TTC549 (cell line): Measurements from ENCODE around the gene DLEC1.
"Not testable (repeated sequence)": the region's sequence is repeated elsewhere in the genome, so short reads cannot be mapped to it uniquely, and the experiment has no call there.

Experiments
- FAIRE-seq: peaks from 2 replicates; lab custom pipeline; 2012; peaks lifted over from hg19 to GRCh38; lab: Jason Lieb, UNC

Gene DLEC1

DNA sequence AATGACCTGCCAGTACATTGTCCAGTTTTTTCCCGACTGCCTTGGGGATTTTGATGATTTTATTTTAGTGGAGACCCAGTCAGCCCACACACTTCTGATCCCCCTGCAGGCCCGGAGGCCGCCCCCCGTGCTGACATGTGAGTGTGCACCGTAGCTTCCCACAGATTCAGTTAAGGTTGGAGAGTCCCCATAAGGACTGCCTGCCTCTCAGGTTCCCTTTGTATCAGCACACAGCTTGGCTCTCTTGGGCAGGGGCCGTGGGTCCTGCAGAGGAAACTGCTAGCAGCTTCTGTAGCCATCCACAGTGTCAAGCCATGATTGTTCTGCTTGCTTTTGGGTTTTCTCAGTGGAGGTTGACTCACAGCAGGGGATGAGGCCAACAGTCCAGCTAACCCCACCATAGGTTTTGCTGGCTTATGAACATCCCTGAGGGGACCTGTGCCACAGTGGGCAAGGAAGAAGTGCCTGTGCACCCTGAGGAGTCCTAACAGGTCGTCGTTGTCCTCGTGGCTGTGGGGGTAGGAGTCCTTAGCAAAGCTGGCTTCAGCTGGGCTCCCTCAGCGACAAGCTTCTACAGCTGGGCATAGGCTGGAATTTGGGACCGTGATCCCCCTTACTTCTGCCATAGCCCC lies 46.4 kb downstream of the DLEC1 start:
- no peak for FAIRE-seq

DNA sequence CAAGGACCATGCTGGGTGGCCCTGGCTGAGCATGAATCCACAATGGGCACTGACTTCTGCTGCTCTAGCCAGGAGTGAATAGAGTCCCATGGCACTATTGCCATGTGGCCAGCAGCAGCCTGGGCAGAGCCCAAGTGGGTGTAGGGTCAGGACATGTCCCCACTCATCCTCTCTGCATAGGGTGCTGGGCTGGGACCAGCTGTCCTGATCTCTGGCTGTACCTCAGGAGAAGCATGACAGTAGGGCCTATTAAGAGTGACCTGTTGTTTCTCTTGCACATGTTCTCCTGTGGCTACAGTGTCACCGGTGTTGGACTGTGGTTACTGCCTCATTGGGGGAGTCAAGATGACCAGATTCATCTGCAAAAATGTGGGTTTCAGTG lies 46.9 kb downstream of the DLEC1 start:
- FAIRE-seq = no peak

DNA sequence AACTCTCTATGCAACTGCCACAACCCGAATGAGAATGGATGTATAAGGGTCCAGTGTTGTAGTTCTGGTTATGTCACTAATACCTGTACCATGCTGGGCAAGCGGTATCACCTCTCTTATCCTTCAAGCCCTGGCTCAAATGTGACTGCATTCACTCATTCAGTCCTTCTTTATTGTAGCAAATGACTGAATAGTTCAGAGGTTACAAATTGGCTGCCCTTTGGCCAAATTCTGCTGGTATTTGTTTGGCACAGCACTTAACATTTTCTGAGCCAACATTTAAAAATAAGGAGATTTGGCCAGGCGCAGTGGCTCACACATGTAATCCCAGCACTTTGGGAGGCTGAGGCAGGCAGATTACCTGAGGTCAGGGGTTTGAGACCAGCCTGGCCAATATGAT lies 47.5 kb downstream of the DLEC1 start:
- no peak for FAIRE-seq

DNA sequence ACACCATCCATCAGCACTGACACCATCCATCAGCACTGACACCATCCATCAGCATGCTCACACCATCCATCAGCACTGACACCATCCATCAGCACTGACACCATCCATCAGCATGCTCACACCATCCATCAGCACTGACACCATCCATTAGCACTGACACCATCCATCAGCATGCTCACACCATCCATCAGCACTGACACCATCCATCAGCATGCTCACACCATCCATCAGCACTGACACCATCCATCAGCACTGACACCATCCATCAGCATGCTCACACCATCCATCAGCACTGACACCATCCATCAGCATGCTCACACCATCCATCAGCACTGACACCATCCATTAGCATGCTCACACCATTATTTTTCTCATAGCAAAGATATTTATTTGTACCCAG lies 48.3 kb downstream of the DLEC1 start:
- not testable (repeated sequence) for FAIRE-seq

DNA sequence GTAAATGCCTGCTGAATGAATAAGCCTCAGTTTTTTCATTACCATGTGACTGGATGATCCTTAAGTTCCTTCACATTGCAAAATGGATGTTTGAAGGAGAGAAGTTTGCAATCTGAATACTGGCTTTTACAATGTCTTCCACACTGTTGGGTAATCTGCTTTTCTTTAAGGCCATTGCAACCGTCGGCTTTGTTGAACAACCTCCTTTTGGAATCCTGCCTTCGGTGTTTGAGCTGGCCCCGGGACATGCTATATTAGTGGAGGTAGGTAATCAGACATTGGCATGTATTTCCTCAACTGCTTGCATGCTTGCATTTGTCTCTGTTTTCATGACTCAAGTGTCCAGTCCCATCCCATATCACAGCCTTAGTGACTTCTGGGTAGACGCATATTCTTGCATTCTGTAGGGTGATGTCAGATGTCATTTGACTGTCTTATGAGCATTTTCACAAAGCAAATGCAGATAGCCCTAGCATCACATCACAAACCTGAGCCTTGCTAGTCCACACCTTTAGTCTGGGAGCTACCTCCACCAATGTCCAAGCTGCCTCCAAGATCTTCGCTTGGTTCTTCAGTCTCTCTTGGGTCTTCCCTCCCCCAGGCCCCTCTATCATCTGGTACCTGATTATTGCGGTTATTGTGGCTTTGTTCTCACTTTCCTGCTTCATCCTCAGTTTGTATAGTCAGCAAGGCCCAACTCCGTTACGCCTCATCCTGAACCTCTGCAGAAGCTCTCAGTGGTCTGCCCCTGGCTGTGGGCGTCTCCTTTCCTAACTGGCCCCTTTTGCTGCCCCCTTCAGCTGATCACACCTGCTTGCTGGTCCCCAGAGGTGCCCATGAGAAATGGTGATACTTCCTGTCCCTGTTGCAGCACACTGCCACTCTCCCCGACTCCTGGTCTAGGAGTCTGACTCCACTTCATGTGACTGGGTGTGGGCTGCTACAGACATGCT lies 49.4 kb downstream of the DLEC1 start:
- no peak for FAIRE-seq

DNA sequence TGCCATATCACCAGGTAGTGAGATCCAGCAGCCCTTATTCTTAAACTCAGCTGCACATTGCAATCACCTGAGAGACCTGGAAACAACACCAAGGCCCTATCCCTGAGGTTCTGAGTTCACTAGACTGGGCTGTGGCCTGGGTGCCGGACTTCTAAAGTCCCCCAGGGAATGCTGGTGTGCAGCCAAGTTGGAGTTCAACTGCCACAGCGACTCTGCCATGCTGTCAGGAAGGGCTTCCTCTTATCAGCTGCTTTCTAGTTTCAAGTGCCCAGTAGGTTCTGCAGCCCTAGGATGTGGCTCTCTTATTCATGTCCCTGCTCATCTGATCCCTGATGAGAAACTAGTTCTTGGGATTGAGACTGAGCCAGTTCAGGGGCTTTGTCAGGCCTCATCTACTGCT lies 50.2 kb downstream of the DLEC1 start:
- no peak for FAIRE-seq

DNA sequence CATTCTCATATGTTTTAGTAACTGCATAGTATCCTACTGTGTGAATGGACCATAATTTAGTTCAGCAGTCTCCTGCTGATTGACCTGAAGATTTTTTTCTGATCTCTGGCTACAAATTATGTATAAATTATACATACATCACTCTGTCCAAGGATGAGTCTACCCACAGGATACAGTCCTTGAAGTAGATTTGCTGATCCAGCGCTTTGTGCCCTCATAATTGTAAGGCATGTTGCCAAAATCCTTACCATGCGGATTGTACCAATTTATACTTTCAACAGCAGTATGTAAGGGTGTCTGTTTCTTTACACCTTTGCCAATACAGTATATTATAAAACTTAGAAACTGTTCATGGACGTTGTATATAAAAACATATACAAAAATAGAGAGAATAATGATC lies 51.4 kb downstream of the DLEC1 start:
- no peak for FAIRE-seq

DNA sequence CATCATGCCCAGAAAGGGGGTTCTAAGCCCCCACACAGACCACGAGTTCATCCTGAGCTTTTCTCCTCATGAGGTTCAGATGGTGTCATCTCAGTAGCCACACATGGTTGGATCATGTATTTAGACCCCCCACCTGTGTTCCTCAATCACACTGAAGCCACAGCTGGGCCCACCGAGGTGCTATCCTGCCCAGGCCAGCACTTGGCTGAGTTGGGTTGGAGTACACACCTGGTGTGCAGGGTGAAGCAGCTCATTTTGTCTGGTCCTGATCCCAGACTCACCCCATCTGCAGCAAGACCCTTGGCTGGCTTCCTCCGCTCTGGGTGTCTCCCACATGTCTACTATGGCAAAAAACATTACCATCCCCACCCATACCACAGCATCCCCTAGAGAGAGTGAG lies 56.0 kb downstream of the DLEC1 start:
- no peak for FAIRE-seq

DNA sequence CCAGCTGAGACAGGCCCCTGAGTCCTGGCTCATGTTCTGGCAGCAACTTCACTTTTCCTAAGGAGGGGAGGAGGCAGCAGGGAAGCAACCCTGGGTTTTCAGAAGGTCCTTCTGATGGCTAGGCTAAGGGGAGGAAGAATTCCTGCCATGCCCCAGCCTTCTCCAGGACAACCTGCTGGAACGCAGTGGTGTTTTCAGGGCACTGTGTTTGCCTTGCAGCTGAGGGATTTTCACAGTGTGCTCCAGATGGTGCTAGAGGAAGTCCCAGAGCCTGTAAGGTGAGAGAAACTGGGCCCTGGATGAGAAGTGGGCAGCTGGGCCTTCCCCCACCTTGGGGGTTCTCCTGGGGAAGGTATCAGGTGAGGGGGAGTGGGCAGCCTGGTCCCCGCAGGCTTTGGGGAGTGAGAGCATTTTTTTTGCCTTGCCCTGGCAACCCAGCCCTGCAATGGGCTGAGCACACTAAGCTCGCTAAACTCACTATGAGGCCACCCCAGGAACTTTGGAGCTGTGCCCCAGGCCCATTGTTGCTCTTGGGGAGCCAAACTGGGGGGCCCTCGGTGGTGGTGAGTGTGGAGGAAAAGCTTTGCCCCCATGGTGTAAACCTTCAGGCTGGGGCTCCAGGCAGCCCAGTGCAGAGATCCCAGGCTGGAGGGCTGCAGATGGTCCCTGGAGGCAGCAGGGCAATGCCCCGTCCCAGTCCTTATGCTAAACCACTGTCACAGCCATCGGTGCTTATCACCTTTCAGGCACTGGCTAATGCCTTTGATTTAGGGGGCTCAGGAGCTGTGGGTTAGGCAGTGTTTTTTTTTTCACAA lies 56.9 kb downstream of the DLEC1 start:
- no peak for FAIRE-seq

DNA sequence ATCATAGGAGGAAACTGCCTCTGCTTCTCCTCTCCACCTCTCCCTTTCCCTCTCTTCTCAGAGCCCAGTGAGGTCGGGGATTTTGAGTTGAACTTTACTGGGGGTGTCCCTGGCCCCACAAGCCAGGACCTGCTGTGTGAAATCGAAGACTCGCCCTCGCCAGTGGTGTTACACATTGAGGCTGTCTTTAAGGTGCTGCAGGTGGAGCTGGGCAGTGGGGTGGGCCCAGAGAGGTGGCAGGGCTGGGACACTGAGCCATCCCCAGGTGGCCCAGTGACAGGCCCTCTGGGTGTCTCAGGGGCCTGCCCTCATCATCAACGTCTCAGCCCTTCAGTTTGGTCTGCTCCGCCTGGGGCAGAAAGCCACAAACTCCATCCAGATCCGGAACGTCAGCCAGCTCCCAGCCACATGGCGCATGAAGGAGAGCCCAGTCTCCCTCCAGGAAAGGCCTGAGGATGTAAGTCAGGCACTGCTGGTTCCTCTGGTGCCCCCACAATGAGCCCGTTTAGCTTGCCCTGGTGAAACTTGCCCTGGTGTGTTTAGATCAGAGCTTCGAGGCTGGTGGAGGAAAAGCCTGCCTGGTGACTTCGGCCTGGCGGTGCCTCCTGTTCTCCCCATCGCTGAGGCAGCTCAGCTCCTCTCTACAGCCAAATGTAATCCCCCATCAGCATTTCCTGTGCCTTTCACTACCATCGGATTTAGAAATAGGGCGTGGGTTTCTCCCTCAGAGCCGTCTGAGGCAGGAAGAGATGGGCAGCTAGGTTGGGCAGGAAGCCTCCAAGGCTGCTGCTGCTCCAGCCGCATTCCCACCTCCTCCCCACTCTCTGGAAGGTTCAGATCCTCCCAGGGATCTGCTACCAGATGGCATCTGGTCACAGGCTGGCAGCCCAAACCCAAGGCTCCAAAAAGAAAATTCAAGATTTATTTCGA lies 58.7 kb downstream of the DLEC1 start:
- FAIRE-seq = no peak

DNA sequence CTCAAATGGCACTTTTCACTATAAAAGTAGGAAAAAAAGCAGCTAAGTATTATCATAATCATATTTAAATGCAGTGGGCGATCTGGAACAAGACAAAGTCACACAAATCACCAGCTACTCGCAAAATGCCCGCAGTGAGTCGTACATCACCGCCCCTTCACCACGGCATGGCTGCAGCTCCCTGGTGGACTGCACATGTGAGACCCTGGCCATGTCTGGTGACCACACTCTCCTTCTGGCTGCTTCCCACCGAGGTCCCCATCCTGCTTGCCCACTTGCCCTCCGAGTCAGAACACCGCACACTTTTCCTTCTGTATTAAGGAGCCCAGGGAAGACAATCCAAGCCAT lies 59.3 kb downstream of the DLEC1 start:
- no peak for FAIRE-seq

DNA sequence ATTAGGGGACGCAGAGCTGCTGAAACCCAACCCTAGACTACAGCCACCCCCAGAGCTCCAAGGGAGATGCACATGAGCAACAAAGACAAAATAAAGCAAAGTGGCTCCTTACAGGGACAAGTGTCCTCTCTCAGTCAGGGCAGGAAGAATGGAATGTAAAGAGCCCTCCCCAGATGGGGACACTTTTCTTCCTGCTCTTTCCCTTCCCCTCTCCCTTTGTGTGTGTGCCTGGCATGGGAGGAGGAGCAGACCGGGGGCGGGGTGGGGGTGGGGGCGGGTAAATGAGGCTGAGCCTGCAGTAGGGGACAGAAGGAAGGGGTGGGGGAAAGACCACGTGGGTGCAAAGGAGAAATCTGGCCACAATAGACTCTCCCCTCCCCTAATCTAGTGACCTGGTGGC lies 60.5 kb downstream of the DLEC1 start:
- no peak for FAIRE-seq

DNA sequence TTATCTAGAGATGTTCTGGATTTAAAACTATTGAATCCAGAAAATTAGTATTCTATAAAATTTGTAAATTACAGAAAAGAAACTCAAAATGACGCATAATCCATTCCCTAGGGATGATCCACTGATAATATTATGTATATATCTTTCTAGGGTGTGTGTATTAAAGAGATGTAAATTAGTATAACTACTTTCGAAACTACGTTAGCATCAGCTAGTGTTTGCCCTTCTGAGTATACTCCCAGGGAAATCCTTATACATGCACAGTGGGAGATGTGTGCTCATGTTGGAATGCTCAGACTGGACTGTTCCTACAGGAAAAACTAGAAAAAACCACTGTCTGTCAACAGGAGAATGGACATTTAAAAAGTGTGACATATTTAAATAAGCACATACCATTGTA lies 61.5 kb downstream of the DLEC1 start:
- FAIRE-seq = no peak

DNA sequence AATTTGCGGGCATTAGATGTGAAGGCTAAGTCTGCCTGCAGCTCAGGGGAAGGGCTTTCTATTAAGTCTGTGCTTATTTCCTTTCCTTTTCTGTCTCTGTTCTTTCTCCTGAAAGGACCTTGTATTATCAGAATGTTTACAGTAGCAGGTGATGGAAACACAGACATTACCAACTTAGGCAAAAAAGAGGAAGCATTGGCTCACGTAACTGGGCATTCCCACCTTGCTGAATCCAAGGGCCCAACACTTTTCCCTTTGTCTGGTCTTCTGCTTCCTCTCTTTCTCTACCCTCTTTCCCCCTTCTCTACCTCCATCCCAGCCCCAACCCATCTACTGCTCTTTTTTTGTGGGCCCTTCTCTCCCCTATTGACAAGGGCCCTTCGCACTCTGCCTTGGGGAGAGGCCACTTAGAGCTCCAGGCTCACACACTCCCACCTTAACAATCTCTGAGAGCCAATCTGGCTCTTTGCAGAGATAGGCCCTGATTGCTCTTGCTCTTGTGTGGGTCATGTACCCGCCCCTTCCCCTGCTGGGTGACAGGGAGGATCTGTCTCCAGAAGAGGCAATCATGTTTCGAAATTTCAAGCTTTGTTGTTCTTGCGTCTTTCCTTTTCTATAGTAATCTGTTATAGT lies 62.9 kb downstream of the DLEC1 start:
- FAIRE-seq = no peak

DNA sequence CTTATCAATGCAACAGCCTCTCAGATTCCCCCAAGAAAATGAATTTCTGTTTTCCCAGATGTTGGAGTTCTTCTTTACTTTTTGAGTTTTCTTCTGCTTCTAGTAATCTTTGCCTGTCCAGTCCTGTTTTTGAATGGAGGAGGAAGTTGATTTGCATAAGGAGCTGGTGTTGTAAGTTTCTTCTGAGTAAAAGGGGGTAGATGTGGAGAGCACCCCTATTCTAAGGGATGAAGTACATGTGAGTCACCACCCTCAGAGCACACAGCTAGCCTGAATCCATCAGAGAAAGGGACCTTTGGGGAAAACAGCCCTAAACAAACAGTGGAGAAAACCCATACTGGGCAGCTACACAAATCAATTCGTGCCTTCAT lies 63.4 kb downstream of the DLEC1 start:
- no peak for FAIRE-seq

DNA sequence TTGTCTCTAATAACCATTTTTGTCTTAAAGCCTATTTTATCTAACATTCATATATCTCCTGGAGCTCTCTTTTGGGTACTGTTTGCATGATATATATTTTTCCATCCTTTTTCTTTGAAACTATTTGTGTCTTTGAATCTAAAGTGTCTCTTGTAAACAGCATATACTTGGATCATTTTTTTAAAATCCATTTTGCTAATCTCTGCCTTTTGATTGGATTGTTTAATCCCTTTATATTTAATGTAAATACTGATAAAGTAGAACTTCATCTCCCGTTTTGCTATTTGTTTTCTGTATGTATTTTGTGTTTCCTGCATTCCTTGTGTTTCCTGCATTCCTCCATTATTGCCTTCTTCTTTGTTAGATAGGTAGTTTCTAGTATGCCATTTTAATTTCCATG lies 66.5 kb downstream of the DLEC1 start:
- no peak for FAIRE-seq

DNA sequence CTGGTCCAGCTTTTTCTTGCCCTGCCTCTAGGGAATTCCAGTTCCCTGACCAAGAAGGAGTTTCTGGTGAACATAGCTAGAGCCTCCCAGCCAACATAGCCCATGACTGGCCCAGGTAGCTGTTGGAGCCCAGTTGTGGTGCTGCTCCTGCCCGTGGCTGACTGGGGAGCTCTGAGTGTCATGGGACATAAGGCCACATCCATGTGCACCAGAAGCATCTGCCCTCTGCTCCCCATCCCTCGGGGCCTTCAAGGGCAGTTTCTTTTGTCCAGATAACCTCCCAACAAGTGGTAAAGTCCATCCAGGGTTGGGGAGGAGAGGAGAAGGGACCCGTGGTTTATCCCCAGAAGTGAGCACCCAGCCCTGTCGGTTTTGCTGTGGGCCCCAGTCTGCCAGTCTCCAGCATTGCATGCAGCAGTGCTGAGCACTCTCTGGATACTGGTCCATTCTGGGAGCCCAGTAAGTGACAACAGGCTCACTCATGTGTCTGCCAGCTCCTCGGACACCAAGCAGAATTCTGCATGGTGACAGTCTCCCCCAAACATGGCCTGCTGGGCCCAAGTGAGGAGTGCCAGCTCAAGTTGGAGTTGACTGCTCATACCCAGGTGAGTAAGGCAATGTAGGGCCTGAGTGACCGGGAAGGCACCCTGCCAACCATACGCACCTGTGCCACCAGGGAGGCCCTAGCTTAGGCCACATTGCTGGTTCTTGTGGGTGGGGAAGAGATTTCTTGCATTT lies 69.1 kb downstream of the DLEC1 start:
- no peak for FAIRE-seq

DNA sequence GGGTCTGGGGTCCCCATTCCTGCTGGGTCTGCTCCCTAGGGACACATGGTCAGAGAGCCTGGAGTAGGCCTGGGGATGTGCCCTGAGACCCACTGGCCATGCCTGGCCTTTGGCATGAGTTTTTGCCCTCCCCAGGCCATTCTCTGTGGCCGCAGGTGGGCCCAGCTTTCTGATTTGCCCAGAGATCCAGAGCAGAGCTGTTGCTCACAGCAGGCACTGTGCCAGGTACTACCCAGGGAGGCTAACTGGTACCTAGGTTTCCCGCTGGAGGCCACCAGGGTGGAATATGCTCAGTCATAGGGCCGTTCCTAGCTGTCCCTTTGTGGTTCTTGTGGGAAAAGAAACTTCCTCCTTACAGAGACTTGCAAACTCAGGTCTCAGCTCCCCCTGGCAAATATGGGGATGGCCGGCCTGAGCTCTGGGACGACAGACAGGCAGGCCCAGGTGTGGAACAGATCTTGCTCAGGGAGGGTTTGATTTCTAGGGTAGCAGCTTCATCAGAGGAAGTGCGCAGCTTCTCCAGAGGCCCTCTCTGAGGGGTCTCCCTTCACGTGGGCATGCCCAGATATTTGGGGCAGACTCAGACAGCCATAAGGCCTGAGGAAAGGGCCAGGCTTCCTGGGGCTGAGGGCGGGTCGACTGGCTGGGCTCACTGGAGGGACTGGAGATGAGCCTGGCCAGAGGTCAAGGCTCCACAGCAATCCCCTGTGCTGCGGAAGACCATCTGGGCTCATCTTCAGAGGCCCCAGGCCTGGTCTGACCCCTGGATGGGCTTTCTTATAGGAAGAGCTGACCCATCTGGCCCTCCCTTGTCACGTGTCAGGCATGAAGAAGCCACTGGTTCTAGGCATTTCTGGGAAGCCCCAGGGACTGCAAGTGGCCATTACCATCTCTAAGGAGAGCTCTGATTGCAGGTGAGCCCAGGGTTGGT lies 69.9 kb downstream of the DLEC1 start:
- FAIRE-seq = no peak

DNA sequence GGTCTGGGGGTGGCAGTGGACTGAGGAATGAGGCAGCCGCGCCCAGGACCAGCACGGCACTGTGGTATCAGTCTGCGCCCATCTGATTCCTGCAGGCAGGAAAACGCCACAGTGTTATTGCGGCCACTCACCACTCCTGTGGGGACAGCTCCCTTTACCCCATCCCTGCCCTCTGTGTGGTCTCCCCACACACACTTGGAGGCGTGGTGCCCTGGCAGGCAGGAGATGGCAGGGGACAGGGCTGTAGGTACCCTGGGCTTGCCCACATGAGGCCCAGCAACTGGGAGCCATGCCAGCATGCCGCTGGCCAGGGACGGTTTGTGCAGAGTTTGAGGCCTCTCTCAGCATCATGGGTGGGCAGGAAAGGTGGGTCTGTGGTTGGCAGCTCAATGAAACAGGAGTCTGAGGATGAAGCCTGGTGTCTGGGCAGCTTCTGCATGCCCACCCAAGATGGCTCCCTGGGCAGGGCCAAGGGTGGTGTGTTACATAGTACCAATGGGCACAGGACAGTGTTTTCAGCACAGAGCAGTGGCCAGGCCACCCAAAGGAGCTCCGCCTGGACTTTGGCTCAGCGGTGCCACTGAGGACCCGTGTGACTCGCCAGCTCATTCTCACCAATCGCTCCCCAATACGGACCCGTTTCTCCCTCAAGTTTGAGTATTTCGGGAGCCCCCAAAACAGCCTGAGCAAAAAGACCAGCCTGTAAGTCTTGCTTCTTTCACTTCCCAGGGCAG lies 70.7 kb downstream of the DLEC1 start:
- no peak for FAIRE-seq
